ENCODE data around the gene TMIGD2. TPM values are rescaled to one million over a fixed set of nuclear protein-coding genes. Genes with fewer than 3 reads are reported as not detected.

The TMIGD2 gene
- total RNA-seq, 1 donor from 2014 or later: not detected

DNA sequence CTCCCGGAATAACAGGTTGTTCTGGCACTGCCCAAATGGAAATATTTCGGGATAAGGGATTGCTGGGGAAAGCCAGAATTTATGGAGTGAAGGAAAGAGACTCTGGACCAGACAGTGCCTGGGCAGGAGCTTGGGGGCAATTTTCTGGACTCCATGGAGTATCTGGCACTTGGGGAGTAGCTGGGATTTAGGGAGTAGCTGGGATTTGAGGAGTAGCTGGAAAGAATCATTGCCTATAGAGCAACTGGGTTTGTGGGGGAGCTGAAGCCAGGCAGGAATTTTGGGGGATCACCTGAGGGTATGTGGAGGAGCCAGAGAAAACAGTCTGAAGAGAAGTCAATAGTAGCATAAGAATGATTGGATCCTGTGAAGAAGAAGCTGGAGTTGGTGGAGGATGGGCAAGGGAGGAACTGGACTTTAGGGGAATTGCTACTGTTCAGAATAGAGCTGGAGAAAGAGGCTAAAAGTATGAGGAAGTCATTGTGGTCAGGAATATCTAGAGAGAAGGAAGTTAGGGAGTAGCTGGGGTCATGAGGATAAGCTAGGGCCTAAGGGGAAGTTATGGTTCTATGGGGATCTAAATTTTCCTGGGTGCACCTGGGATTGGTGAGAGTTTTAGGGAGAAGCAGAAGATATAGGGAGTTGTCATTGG, 17.0 kb upstream of the TMIGD2 start:
- H3K9me3 Mint-ChIP-seq: peaks cover 10% of the 10 kb centered on the region
- intact Hi-C loops (cut with micrococcal nuclease): no loop called here
- TF ChIP-seq, protein P1, sequence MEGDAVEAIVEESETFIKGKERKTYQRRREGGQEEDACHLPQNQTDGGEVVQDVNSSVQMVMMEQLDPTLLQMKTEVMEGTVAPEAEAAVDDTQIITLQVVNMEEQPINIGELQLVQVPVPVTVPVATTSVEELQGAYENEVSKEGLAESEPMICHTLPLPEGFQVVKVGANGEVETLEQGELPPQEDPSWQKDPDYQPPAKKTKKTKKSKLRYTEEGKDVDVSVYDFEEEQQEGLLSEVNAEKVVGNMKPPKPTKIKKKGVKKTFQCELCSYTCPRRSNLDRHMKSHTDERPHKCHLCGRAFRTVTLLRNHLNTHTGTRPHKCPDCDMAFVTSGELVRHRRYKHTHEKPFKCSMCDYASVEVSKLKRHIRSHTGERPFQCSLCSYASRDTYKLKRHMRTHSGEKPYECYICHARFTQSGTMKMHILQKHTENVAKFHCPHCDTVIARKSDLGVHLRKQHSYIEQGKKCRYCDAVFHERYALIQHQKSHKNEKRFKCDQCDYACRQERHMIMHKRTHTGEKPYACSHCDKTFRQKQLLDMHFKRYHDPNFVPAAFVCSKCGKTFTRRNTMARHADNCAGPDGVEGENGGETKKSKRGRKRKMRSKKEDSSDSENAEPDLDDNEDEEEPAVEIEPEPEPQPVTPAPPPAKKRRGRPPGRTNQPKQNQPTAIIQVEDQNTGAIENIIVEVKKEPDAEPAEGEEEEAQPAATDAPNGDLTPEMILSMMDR (IDR thresholded peaks at IDR 0.05): no peak
- no peaks in the 10 kb centered on the region for H3K36me3 Mint-ChIP-seq (ENCODE audit: low read depth)
- no peak overlapping the region for H3K27ac Mint-ChIP-seq
- H3K27me3 Mint-ChIP-seq: no peaks in the 10 kb centered on the region
- no peak overlapping the region for H3K4me3 Mint-ChIP-seq
- ChIA-PET POLR2A (no interaction called here), CTCF (no interaction called here)
- no peak for DNase-seq
- H3K4me1 Mint-ChIP-seq: no peaks in the 10 kb centered on the region
- no peak for ATAC-seq (ENCODE audit: low read depth)

DNA sequence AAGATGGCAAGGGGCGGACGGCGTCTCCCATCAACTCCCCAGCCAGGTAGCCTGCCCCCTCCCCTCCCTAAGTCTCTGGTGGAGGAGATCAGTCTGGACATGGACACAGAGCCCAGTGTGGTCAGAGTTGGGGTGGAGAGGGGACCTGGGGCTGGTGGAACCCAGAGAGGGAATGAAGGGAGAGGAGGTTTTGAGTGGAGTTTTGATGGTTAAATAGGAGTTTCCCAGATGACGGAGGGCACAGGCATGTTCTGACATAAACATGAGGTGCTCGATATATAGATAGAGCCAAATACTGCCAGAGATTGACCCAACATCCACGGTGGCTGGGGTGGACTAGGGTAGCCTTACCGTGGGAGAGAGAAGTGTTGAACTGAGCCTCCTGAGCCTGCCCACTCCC, 16.3 kb upstream of the TMIGD2 start:
- Mint-ChIP-seq H3K4me3 (no peak overlapping the region), H3K27ac (no peak overlapping the region), H3K4me1 (no peaks in the 10 kb centered on the region), H3K36me3 (ENCODE audit: low read depth) (no peaks in the 10 kb centered on the region), H3K9me3 (peaks cover 10% of the 10 kb centered on the region), H3K27me3 (no peaks in the 10 kb centered on the region)
- POLR2A ChIA-PET: no interaction called here
- no peak for ATAC-seq (ENCODE audit: low read depth)
- TF ChIP-seq, protein P1 (IDR thresholded peaks at IDR 0.05): no peak
- no peak for DNase-seq
- intact Hi-C loops (cut with micrococcal nuclease): no loop called here
- CTCF ChIA-PET: no interaction called here

DNA sequence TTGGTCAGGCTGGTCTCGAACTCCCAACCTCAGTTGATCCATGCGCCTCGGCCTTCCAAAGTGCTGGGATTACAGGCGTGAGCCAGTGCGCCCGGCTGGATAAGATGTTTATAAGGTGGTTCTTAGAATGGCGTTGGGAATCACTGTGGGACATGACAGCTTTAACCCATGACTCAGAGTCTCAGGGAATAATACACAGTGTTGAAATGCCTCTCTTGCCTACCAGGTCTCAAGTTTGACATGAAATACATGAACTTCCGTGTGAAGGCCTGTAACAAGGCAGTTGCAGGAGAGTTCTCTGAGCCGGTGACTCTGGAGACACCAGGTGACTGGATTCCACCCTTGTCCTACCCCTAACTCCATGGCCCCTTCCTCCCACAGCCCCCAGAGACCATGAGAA, 14.8 kb upstream of the TMIGD2 start:
- no peak overlapping the region for H3K27ac Mint-ChIP-seq
- TF ChIP-seq, protein P1 (IDR thresholded peaks at IDR 0.05): no peak
- H3K9me3 Mint-ChIP-seq: peaks cover 10% of the 10 kb centered on the region
- intact Hi-C loops (cut with micrococcal nuclease): no loop called here
- no peaks in the 10 kb centered on the region for H3K27me3 Mint-ChIP-seq
- no peaks in the 10 kb centered on the region for H3K36me3 Mint-ChIP-seq (ENCODE audit: low read depth)
- CTCF ChIA-PET: no interaction called here
- POLR2A ChIA-PET: no interaction called here
- ATAC-seq (ENCODE audit: low read depth) (no peak), DNase-seq (no peak)
- no peaks in the 10 kb centered on the region for H3K4me1 Mint-ChIP-seq
- H3K4me3 Mint-ChIP-seq: no peak overlapping the region

DNA sequence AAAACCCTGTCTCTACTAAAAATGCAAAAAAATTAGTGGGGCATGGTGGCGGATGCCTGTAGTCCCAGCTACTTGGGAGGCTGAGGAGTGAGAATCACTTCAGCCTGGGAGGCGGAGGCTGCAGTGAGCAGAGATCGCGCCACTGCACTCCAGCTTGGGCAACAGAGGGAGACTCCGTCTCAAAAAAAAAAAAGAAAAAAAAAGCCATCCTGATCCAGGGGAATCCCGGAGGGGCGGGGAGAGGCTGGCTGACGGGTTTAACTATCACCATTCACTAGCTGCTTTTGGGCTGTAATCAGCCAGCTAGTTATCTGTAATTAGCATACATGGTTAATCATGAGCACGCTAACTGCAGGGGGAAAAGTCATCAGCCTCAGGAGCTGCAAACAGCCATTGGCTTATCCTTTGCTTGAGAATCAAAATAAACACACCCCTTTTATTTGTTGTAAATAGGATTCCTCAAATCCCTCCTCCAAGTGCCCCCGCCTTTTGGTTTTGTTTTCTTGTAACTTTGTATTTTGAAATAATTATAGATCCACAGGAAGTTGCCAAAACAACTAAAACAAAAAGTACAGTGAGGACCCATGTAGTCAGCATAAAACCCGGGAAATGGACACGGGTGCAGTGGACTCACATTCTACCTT, 11.8 kb upstream of the TMIGD2 start:
- CTCF ChIA-PET: no interaction called here
- POLR2A ChIA-PET: no interaction called here
- no peaks in the 10 kb centered on the region for H3K9me3 Mint-ChIP-seq

More for the DNA sequence above, 11.8 kb upstream of the TMIGD2 start:
- TF ChIP-seq, protein P1 (IDR thresholded peaks at IDR 0.05): no peak
- DNase-seq (no peak), ATAC-seq (ENCODE audit: low read depth) (no peak)
- Mint-ChIP-seq H3K27ac (no peak overlapping the region), H3K27me3 (no peaks in the 10 kb centered on the region), H3K4me1 (no peaks in the 10 kb centered on the region), H3K36me3 (ENCODE audit: low read depth) (no peaks in the 10 kb centered on the region), H3K4me3 (no peak overlapping the region)
- intact Hi-C loops (cut with micrococcal nuclease): no loop called here
